ENCODE results near the gene SV2C. TPM values are rescaled to one million over a fixed set of nuclear protein-coding genes. Genes with fewer than 3 reads are reported as not detected.

The SV2C gene
- total RNA-seq, 1 donor from 2014 or later: 0.33 TPM

- TF ChIP-seq CTCF (conservative IDR thresholded peaks at IDR 0.05): no peak
- no peaks in the 10 kb centered on the region for H3K36me3 Mint-ChIP-seq (ENCODE audit: low read depth)
- no peak overlapping the region for H3K4me3 Mint-ChIP-seq
- H3K9me3 Mint-ChIP-seq: no peaks in the 10 kb centered on the region
- H3K27ac Mint-ChIP-seq (ENCODE audit: unreplicated experiment): no peak overlapping the region
- DNase-seq (ENCODE audit: low read depth, low spot score): no peak
- no peaks in the 10 kb centered on the region for H3K4me1 Mint-ChIP-seq
- peaks cover 9% of the 10 kb centered on the region for H3K27me3 Mint-ChIP-seq (ENCODE audit: low read depth)
Observed at GRCh38 chr5:76050134-76050533, 33.0 kb upstream of the SV2C start.

DNA sequence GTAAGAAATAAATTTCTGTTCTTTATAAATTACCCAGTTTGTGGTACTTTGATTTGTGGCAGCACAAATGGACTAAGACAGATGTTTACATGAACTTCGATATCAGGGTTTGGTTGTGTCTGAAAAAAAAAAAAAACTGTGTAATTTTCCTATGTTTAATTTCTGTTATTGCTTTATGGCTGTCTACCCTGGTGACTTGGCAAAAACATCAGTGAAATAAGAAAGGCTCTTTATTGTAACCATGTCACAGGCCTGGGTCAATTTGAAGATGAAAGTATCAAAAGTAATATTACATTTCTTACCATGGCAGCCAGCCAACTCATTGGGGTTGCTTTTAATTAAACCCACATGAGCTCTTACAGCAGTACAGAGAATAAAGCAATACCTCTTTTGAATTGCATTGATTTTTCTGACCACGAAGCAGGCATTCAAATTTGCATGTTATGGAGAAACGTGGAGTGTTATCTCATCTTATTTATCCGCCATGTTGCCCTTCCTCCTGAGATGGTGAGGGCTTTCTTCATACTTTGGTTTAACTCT, 20.6 kb upstream of the SV2C start:
- no peaks in the 10 kb centered on the region for H3K4me1 Mint-ChIP-seq
- TF ChIP-seq CTCF (conservative IDR thresholded peaks at IDR 0.05): no peak
- no peaks in the 10 kb centered on the region for H3K9me3 Mint-ChIP-seq
- DNase-seq (ENCODE audit: low read depth, low spot score): no peak
- no peak overlapping the region for H3K27ac Mint-ChIP-seq (ENCODE audit: unreplicated experiment)
- no peaks in the 10 kb centered on the region for H3K36me3 Mint-ChIP-seq (ENCODE audit: low read depth)
- H3K27me3 Mint-ChIP-seq (ENCODE audit: low read depth): peaks cover 6% of the 10 kb centered on the region
- H3K4me3 Mint-ChIP-seq: no peak overlapping the region

DNA sequence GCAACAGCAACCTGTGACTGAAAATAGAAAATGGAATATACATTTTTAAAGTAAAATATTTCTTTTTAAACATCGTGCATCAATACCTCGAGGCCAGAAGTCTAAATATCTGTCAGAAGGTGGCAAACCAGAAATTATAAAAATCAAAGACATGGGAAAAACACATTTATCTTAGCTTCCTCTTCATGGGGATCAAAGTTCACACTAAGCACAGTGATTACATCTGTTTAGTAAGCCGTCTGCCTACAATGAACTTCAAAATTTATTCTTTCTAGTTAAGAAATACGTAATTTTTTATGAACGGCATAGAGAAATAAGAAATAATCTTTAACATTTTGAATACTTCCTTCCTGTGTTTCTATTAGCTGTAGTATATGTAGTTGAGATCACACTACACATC, 17.9 kb upstream of the SV2C start:
- DNase-seq (ENCODE audit: low read depth, low spot score): no peak
- no peak overlapping the region for H3K4me3 Mint-ChIP-seq
- H3K27ac Mint-ChIP-seq (ENCODE audit: unreplicated experiment): no peak overlapping the region
- no peaks in the 10 kb centered on the region for H3K4me1 Mint-ChIP-seq
- no peak for TF ChIP-seq CTCF (conservative IDR thresholded peaks at IDR 0.05)
- peaks cover 7% of the 10 kb centered on the region for H3K27me3 Mint-ChIP-seq (ENCODE audit: low read depth)
- H3K9me3 Mint-ChIP-seq: no peaks in the 10 kb centered on the region
- no peaks in the 10 kb centered on the region for H3K36me3 Mint-ChIP-seq (ENCODE audit: low read depth)

DNA sequence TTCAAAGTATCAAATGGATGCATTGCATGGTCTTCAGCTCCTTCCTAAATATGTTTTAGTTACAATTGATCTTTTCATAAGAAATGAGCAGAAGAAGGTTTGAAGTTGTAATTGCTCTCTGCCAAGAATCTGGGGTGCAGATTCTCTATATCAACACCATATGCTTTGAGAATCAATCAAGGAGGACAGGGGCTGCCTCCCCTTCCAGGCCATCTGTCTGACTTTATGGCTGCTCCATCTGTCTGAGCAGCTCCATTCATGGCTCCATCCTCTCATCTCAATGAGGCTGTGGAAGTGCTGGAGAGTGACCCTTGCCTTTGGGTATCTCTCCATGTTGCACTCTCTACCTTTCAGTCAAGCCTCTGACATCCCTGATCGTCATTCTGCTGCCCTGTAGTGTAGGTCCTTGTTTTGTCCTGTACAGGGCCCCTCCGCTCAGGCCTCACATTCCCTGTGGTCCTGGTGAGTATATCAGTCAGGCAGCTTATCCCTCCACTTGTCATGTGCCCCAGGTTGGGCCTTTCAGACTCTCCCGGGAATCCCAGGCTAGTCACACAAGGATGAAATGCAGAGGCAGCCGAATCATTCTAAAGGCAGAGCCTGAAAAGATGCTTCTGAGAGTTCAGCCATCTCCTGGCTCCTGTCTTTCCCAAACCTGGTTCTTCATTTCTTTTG, 14.0 kb upstream of the SV2C start:
- no peak overlapping the region for H3K27ac Mint-ChIP-seq (ENCODE audit: unreplicated experiment)

GRCh38 chr5:76074487-76075065, 8.6 kb upstream of the SV2C start:
- Mint-ChIP-seq H3K27ac (ENCODE audit: unreplicated experiment) (no peak overlapping the region), H3K36me3 (ENCODE audit: low read depth) (no peaks in the 10 kb centered on the region), H3K27me3 (ENCODE audit: low read depth) (peaks cover 83% of the 10 kb centered on the region), H3K4me1 (no peaks in the 10 kb centered on the region), H3K9me3 (no peaks in the 10 kb centered on the region), H3K4me3 (no peak overlapping the region)
- TF ChIP-seq CTCF (conservative IDR thresholded peaks at IDR 0.05): peak; percentile 63
- no peak for DNase-seq (ENCODE audit: low read depth, low spot score)

More for the DNA sequence above, 14.0 kb upstream of the SV2C start:
- no peaks in the 10 kb centered on the region for H3K4me1 Mint-ChIP-seq
- no peak for TF ChIP-seq CTCF (conservative IDR thresholded peaks at IDR 0.05)
- no peaks in the 10 kb centered on the region for H3K36me3 Mint-ChIP-seq (ENCODE audit: low read depth)
- DNase-seq (ENCODE audit: low read depth, low spot score): no peak
- H3K4me3 Mint-ChIP-seq: no peak overlapping the region
- peaks cover 32% of the 10 kb centered on the region for H3K27me3 Mint-ChIP-seq (ENCODE audit: low read depth)
- no peaks in the 10 kb centered on the region for H3K9me3 Mint-ChIP-seq
